Gastrocnemius medialis (tissue), 4 donors: ENCODE data around the gene CFAP119. TPM values are rescaled to one million over a fixed set of nuclear protein-coding genes. Genes with fewer than 3 reads are reported as not detected.

ENCODE experiments used
- ATAC-seq, 2 donors: fragments of 150-250 bp; one replicate each; pipeline ENCODE4 v1.9.1; 2016
- DNase-seq, 2 donors: peaks; one replicate each; pipeline ENCODE4 v3.0.0-alpha.2; 2019
- H3K27ac ChIP-seq, 4 donors: fragments of 200-600 bp; sonication (generic); 1 replicate in 1 of 4; 2 replicates in 3 of 4; pipeline ENCODE4 v1.5.1; 2016 to 2018; ENCODE audit warnings: mild to moderate bottlenecking in 2 of 4, moderate library complexity in 1 of 4
- H3K27me3 ChIP-seq, 3 donors: fragments of 200-600 bp; sonication (generic) in 2 of 3; 1 replicate in 1 of 3; 2 replicates in 2 of 3; pipeline versions ENCODE4 v1.5.1 to v1.6.0; 2016 to 2019; ENCODE audit warnings: mild to moderate bottlenecking in 1 of 3, moderate library complexity in 1 of 3
- H3K36me3 ChIP-seq, 2 donors: fragments of 200-600 bp; sonication (generic) in 1 of 2; one replicate each; pipeline ENCODE4 v1.5.1; 2017 to 2018
- H3K4me1 ChIP-seq, 2 donors: fragments of 200-600 bp; sonication (generic) in 1 of 2; one replicate each; pipeline ENCODE4 v1.5.1; 2016 to 2017; ENCODE audit warnings: mild to moderate bottlenecking in 2 of 2
- H3K4me3 ChIP-seq, 4 donors: fragments of 200-600 bp; sonication (generic) in 3 of 4; 1 replicate in 1 of 4; 2 replicates in 3 of 4; pipeline ENCODE4 v1.5.1; 2016 to 2019; ENCODE audit warnings: mild to moderate bottlenecking in 2 of 4
- H3K9me3 ChIP-seq, 3 donors: fragments of 200-600 bp; sonication (generic) in 2 of 3; 1 replicate in 1 of 3; 2 replicates in 2 of 3; pipeline ENCODE4 v1.5.1; 2016 to 2019
- POLR2A ChIP-seq, 2 donors: fragments of 450-650 bp; IDR thresholded peaks; one replicate each; pipeline ENCODE4 v1.6.1; 2017; ENCODE audit warnings: antibody characterized with exemption in 2 of 2, mild to moderate bottlenecking in 2 of 2, moderate library complexity in 2 of 2
- in situ Hi-C, 4 donors: fragments of 200-750 bp; cut with MboI; loops; one replicate each; pipeline versions ENCODE4 v1.15.0 to v1.8.0; 2017; ENCODE audit warnings: low sequenced_read_pairs in 4 of 4
- intact Hi-C: fragments of 100-400 bp; cut with DNase I; formaldehyde crosslinking; loops from one replicate; pipeline ENCODE4 v1.15.1; 2023; ENCODE audit warnings: low total_unique reads
- total RNA-seq, 4 donors: library from RNA; depleted of rRNA; stranded (reverse); fragments of >200 nt; gene quantifications; one replicate each; pipeline versions ENCODE4 v1.1.0 to v1.2.3, GENCODE V29; 2016
- TF ChIP-seq, protein P1 (sequence below), 5 experiments: fragments of 450-650 bp in 3 of 5; fragments of 200-600 bp in 2 of 5; sonication (generic) in 2 of 5; IDR thresholded peaks in 4 of 5; conservative IDR thresholded peaks in 1 of 5; 1 replicate in 4 of 5; 2 replicates in 1 of 5; pipeline ENCODE4 v1.5.1; 2016 to 2019; ENCODE audit warnings: antibody characterized with exemption in 5 of 5, mild to moderate bottlenecking in 3 of 5, moderate library complexity in 3 of 5

CFAP119 gene
- total RNA-seq, 4 donors from 2014 or later = 0.73 to 5.8 (median 1.7) TPM; not detected in 1

DNA sequence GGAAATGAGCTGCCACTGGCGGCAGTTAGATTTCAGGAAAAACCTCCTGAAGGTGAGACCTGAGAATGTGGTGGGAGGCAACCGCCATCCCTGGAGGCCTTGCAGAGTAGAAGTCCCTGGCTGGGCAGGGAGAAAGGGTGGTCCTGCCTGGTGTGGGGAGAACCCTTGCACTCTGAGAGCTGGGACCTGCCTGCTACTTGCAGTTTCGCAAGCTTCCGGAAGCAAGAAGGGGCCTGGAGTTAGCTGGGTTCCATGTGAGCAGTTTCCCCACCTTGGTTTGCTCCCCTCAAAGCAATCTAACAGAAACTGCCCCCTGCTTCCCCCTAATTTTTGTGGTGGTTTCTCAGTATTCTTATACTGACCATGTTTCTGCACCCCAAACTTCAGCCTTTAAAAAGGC lies 18.7 kb upstream of the CFAP119 start:
- Histone ChIP-seq H3K36me3 (peaks cover 0 to 26% of the 10 kb centered on the region in 2 donors), H3K4me1 (peaks cover 29 to 37% of the 10 kb centered on the region in 2 donors), H3K27me3 (no peaks in the 10 kb centered on the region), H3K27ac (peak overlapping the region in 1 of 4 donors; percentile 96), H3K4me3 (no peak overlapping the region), H3K9me3 (no peaks in the 10 kb centered on the region)
- intact Hi-C loops (no loop called here), in situ Hi-C loops (no loop called here)
- TF ChIP-seq, protein P1, sequence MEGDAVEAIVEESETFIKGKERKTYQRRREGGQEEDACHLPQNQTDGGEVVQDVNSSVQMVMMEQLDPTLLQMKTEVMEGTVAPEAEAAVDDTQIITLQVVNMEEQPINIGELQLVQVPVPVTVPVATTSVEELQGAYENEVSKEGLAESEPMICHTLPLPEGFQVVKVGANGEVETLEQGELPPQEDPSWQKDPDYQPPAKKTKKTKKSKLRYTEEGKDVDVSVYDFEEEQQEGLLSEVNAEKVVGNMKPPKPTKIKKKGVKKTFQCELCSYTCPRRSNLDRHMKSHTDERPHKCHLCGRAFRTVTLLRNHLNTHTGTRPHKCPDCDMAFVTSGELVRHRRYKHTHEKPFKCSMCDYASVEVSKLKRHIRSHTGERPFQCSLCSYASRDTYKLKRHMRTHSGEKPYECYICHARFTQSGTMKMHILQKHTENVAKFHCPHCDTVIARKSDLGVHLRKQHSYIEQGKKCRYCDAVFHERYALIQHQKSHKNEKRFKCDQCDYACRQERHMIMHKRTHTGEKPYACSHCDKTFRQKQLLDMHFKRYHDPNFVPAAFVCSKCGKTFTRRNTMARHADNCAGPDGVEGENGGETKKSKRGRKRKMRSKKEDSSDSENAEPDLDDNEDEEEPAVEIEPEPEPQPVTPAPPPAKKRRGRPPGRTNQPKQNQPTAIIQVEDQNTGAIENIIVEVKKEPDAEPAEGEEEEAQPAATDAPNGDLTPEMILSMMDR (IDR thresholded peaks at IDR 0.05 in 4 of 5, conservative IDR thresholded peaks at IDR 0.05 in 1 of 5) = no peak
- TF ChIP-seq POLR2A (IDR thresholded peaks at IDR 0.05) = no peak
- ATAC-seq (no peak), DNase-seq (no peak)

DNA sequence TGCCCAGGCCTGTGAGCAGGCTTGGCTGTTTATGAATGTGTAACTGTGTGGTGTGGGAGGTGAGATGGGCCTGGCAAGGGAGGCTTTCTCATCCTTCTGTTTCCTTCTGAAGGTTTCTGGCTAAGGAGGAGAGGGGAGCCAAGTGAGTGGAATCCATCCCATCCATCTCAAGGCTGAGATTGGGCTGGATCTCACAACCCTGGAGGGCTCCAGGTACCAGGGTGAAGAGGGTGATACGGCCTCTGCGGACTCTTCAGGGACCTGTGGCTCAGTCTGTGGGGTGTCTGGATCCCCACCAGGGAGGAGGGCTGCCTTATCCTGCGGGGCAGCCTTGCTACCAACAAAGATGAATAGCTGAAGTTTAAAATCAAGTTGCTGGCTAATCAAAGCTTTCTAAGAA lies 18.2 kb upstream of the CFAP119 start:
- H3K4me1 ChIP-seq = peaks cover 28 to 34% of the 10 kb centered on the region in 2 donors
- peaks cover 0 to 26% of the 10 kb centered on the region in 2 donors for H3K36me3 ChIP-seq
- H3K27me3 ChIP-seq = no peaks in the 10 kb centered on the region
- TF ChIP-seq, protein P1 (IDR thresholded peaks at IDR 0.05 in 4 of 5, conservative IDR thresholded peaks at IDR 0.05 in 1 of 5) = no peak
- no peak for TF ChIP-seq POLR2A (IDR thresholded peaks at IDR 0.05)
- DNase-seq (no peak), ATAC-seq (no peak)
- no peak overlapping the region for H3K4me3 ChIP-seq
- H3K9me3 ChIP-seq = no peaks in the 10 kb centered on the region
- intact Hi-C loops = no loop called here
- in situ Hi-C loops = no loop called here
- H3K27ac ChIP-seq = peak overlapping the region in 2 of 4 donors; percentile 13 to 96

DNA sequence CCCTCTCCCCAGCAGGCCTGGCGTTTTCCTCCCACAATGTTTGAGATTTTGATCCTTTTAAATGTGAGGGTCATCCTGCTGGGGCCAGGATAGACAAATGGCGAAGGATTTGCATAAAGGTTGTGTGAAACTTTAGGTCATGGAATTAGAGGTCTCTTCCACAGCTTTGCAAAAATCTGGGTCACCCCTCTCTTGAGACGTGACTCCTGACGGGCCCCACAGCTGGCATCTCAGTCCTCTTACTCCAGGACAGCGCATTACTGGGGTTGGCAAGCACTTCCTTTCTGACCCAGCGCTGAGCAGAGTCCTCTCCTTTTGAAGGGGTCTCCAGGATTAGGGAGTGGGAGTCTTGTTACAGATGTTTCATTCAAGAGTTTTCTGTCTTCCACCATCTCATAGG lies 17.7 kb upstream of the CFAP119 start:
- no peak overlapping the region for H3K4me3 ChIP-seq
- ATAC-seq (no peak), DNase-seq (no peak)
- no peaks in the 10 kb centered on the region for H3K27me3 ChIP-seq
- H3K9me3 ChIP-seq = no peaks in the 10 kb centered on the region
- peaks cover 31 to 35% of the 10 kb centered on the region in 2 donors for H3K4me1 ChIP-seq
- in situ Hi-C loops = no loop called here
- TF ChIP-seq POLR2A (IDR thresholded peaks at IDR 0.05) = no peak
- TF ChIP-seq, protein P1 (IDR thresholded peaks at IDR 0.05 in 4 of 5, conservative IDR thresholded peaks at IDR 0.05 in 1 of 5) = no peak
- peak overlapping the region; percentile 13 to 96 (median 89) for H3K27ac ChIP-seq
- peaks cover 0 to 26% of the 10 kb centered on the region in 2 donors for H3K36me3 ChIP-seq
- intact Hi-C loops = no loop called here

DNA sequence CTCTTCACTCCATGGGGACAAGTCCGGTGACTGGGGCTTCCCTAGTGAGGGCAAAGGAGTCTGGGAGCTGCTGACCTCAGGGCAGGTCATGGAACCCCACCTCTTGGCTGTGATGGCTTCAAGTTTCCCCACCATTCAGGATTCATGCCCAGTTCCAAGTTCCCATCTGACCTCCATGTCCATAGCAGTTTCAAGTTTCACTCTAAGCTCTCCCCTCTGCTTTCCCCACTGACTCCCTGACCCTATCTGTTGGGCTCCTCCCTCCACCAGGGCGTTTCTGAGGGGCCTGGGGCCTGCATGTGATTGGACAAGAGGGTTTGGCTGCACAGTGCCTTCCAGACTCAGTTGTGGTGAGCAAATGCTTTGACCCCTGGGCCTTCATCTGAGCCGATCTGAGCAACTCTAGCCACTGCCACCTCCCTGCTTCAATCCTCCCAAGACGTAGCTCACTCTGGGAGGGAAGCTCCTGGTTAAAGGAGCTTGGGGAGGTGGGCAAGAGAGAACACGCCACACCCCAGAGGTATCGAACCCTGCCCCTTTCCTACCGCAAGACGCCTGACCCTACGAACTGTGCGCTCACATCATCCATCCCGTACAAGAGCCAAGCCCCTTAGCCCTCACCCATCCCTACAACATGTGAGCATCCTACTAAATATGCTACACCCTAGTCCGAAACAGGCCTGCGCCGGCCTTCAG lies 16.8 kb upstream of the CFAP119 start:
- Histone ChIP-seq H3K27ac (peak overlapping the region; percentile 71 to 96 (median 89)), H3K4me1 (peaks cover 31 to 41% of the 10 kb centered on the region in 2 donors), H3K9me3 (no peaks in the 10 kb centered on the region), H3K27me3 (no peaks in the 10 kb centered on the region), H3K36me3 (peaks cover 0 to 28% of the 10 kb centered on the region in 2 donors), H3K4me3 (no peak overlapping the region)
- DNase-seq (peak in 1 of 2 donors; percentile 84), ATAC-seq (peak; percentile 21 to 64)
- in situ Hi-C loops = no loop called here
- intact Hi-C loops = no loop called here
- TF ChIP-seq POLR2A (IDR thresholded peaks at IDR 0.05) = no peak
- TF ChIP-seq, protein P1 (IDR thresholded peaks at IDR 0.05 in 4 of 5, conservative IDR thresholded peaks at IDR 0.05 in 1 of 5) = no peak
